Astrocyte of the hippocampus (primary cell): Measurements from ENCODE around the gene RBM45.
"Not testable (repeated sequence)": the region's sequence is repeated elsewhere in the genome, so short reads cannot be mapped to it uniquely, and the experiment has no call there.

Source experiments
- DNase-seq: peaks from one replicate; pipeline ENCODE4 v3.0.0; 2011; ENCODE audit warnings: low read depth, low spot score

Gene RBM45

GRCh38 chr2:178106053-178106452 is 6.2 kb upstream of the RBM45 start:
- DNase-seq: no peak

DNA sequence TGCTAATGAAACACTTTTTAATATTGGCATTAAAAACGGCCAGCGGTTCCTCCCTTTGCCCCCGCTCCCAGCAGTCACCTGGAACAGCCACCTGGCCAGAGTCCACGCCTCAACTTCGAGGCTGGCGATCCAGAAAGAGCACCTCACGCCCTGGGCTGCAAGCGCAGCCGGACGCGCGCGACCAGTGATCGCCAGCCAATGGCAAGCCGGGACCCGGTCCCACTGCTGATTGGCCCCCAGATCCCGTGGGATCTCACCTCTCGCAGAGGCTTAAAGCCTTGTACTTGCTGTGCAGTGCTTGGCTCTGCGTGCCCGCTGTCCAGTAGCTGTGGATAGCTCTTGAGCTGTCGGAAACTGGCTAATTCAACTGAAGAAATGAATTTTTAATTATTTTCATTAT is 4.1 kb upstream of the RBM45 start:
- no peak for DNase-seq

GRCh38 chr2:178109813-178110212 is 2.4 kb upstream of the RBM45 start:
- peak; percentile 59 for DNase-seq

DNA sequence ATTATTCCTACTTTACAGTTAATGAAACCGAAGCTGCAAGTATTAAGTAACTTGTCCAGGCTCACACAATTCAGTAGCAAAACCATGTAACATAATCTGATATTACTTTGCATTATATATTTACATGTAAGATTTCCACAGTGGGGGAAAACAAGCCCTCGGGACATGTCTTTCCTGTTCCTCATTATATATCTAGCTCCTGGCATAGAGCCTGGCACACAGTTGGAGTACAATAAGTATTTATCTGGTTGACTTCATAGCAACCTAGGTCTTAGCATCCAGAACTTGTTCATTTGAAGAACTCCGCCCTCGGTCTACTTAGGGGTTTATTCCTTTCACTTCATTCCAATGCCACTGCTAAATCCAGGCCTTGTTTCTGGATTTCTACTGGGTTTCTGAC is 1.6 kb upstream of the RBM45 start:
- DNase-seq: no peak

DNA sequence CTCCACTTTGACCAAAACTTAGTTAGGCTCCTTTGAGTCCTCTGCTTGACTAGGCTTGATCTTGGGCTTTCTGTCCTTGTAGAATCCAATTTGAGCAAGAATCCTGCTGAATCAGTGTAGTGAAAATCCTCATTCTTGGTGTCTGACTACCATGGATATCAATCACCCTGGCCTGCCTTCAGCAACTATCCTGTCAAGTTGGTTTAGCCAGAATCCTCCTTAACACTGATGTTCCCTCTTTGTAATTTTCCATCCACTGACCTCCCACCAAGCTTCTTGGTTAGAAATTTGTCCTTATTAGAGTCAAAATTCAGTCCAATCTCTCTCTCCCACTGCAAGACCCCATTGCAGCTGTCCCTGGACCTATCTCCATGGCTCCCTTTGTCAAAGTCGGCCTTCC is 494 bp upstream of the RBM45 start:
- DNase-seq: no peak

DNA sequence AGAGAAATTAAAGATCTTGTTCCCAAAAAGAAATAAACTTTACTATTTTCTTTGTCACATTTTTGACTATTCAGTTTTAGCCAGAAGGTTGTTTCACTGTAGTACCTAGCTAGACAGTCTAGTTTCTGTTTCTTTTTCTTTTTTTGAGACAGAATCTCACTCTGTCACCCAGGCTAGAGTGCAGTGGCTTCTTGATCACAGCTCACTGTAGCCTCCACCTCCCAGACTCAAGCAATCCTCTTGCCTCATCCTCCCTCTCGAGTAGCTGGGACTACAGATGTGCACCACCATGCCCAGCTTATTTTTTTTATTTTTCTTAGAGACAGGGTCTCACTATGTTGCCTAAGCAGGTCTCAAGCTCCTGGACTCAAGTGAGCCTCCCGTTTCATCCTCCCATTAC is 2.2 kb downstream of the RBM45 start:
- DNase-seq: no peak

DNA sequence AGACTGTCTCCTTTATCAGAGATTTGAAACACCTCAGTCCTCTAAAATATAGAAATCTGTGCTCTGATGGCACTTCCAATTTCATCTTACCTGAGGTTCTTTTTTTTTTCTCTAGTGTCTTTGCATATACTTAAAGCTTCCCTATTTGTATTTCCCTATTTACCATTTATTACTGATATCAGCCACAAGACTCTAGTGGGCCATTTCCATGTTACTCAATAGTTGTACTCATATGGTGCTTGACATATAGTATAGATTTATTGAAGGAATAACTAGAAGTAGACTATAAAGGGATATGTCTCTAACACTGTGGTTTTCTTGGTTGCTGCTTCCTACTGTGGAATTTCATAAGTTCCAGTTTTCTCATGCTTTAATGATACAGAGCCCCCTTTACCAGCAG is 3.0 kb downstream of the RBM45 start:
- no peak for DNase-seq

DNA sequence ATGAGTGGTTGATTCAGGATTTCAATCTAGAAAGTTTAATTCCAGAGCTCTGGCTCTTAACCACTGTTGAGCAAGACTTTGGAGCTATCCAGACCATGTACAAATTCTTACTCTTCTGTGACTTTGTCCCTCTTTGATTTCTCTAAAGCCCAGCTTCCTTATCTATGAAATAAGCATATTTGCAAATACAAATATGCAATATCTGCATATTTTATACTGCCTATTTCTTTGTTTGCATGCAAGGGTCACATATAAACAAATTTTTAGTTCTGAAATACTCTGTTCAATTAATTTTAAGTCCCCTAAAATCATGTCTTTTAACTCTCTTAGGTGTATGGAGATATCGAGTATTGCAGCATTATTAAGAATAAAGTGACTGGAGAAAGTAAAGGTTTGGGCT is 5.5 kb downstream of the RBM45 start:
- no peak for DNase-seq

DNA sequence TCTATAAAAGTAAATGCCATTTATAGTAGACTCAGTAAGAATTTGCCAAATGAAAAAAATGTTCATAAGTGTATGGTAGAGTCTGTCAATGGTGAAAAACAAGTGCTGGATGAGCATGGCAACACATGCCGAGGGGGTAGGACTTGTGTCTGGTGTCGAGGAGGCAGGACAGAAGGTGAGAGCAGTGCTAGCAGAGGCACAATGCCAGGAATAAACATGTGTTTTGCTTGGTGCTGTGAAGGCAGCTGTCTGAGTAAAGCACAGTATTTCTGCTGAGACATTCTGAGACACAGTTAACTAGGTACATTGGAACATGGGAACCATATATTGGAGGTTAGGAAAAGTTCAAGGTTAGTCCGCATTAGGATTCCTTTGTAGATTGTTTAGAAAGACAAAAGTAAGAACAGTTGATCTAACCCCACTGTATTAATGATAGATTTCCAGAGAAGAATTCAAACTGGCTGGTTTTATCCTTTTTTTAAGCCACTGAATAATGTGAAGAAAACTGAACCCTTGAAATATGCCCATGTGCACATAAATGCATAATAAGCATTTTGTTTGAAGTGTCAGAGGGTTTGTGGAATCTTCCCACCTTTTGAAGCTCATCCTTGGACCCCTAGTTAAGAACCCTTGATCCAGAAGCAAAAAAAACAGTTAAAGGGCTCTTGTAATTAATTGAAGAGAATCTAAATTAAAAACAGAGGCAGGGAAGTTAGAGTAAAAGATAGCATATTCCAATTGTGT is 7.1 kb downstream of the RBM45 start:
- DNase-seq: no peak

DNA sequence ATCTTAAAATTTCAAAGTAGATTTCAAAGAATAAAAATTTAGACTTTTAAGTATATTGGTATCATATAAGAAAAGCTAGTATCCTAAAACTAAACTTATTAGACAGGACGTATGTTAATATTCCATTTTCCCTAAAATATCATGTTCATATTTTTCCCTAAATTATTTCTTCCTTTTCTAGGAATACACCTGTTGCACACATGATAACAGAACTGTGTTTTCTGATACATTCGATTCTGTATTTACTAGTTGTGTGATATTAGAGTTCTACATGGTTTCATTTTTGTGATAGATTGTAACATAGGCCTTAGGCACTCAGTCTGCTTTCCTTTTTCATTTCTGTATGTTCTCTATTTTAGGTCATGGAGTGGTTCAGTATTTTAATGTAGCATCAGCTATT is 10.9 kb downstream of the RBM45 start:
- DNase-seq: no peak

GRCh38 chr2:178125125-178125524 is 12.9 kb downstream of the RBM45 start:
- DNase-seq: no peak

DNA sequence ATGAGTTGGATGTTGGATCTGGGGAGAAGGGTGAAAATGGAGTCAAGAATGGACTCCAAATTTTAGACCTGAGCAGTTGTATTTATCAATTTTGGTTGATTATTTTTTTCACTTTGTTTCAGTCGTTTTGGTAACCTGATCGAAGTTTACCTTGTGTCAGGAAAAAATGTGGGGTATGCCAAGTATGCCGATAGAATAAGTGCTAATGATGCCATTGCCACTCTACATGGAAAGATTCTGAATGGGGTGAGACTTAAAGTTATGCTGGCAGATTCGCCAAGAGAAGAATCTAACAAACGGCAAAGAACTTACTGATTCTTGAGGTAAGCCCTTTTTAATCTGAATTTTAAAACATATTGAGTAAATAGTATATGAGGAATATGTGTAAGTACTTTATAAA is 13.6 kb downstream of the RBM45 start:
- DNase-seq: peak; percentile 11

DNA sequence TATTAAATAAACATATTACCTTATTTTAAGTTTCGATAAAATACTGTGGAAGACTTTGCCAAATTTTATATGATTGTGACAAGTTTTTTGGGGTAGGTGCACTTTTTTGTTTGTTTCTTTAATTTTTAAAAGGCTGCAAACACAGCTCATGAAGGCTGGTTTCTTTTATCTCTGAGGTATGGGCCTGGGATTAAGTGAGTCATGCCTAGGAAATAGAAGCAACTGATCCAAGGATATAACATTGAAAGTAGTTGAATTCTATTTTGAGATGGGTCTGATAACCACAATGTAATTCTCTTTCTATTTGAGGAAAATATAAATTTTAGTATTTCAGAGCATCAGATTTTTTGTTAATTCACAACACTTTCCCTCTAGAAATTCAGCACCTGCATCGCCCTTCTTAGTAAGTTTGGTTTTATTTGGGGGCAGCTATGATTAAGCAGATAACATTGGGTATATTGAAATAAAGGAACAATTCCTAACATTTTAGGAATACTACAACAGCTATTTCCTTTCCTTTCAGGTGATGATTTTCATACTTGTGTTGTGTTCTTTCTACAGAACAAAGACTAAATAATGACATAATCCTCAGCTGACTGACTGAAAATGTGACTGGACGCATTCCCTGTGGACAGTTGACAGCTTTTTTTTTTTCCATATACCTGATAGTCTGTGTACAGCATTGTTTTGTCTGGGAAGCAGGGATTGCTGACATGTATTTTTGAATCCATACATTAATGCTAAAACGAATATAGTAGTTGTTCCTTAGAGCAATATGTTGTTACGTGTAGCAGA is 16.8 kb downstream of the RBM45 start:
- peak; percentile 11 for DNase-seq

- no peak for DNase-seq
Measured at GRCh38 chr2:178136321-178137025, 24.2 kb downstream of the RBM45 start.

DNA sequence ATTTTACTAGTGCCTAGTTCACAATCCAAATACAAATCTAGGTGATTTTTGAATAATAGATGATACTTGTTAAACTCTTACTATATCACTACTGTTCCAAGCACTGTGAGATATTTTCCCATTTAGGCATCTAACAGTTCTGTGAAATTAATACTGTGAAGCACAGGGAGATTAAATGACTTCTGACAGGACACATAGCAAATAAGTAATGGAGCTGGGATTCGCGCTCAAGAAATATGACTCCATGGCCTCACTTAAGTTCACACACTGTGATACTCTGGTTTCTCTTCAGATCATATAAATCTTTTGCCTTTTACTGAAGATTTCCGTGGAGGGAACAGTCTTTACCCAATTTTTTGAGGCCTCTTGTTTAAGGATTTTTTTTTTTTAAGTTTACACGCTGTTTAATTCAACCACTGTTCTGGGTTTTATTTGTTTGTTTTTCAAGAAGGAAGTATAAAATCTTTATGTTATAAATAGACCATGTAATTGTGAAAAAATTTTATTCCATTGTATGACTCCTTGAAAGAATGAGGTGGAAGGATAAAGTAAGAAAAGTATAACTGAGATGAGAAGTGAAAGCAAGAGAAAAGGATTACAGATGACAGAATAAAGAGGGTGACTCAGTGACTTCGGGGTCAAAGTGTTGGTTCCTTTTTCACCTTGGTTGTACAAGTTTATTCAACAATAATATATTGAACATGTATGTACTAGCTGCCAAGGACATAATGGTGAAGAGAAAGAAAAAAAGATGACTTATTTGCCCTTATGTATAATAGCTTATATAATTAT is 30.2 kb downstream of the RBM45 start:
- DNase-seq: no peak

GRCh38 chr2:178143481-178143880 is 31.2 kb downstream of the RBM45 start:
- DNase-seq: no peak

- DNase-seq: no peak
Measured at GRCh38 chr2:178152033-178152432, 39.8 kb downstream of the RBM45 start.

DNA sequence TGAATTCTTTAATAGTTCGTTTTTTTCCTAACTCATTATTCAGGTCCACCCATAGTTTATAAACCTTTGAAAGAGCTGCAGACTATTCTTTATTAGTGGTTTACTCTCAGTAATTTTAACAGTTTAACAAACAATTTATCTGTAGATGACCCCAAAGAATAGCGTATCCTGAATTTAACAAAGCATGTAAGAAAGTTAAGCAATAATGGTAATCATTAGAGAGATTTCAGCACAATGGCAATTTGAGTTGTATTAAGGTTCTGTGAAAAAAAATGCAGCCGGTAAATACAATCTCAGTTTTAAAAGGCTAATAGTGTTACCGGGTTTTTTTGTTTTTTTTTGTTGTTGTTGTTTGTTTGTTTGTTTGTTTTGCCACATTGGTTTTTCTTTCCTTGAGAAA is 40.3 kb downstream of the RBM45 start:
- no peak for DNase-seq

- no peak for DNase-seq
Measured at GRCh38 chr2:178152977-178153376, 40.7 kb downstream of the RBM45 start.

GRCh38 chr2:178153878-178154277 is 41.6 kb downstream of the RBM45 start:
- not testable (repeated sequence) for DNase-seq

DNA sequence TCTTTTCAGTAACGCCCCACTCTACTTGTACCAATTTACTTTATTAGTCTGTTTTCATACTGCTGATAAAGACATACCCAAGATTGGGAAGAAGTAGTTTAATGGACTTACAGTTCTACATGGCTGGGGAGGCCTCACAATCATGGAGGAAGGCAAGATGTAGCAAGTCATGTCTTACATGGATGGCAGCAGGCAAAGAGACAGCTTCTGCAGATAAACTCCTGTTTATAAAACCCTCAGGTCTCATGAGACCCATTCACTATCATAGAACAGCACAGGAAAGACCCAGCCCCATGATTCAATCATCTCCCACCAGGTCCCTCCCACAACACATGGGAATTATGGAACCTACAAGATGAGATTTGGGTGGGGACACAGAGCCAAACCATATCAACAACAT is 43.3 kb downstream of the RBM45 start:
- DNase-seq: no peak

- DNase-seq: no peak
Measured at GRCh38 chr2:178157574-178157973, 45.3 kb downstream of the RBM45 start.
